OCI-LY7 (cell line): ENCODE data around the gene SECTM1. TPM values are rescaled to one million over a fixed set of nuclear protein-coding genes. Genes with fewer than 3 reads are reported as not detected.

Experiments
- BruUV-seq: library from RNA; stranded (reverse); fragments of 400-500 nt; replicated peaks from 2 replicates; lab custom pipeline; 2021; lab: Mats Ljungman, UMichigan
- CTCF ChIA-PET: fragments of 300-600 bp; sonication (Branson Sonifier 250); formaldehyde crosslinking; loops from one replicate; lab custom pipeline; 2022; ENCODE audit warnings: antibody characterized with exemption; ENCODE audit not compliant: unreplicated experiment; lab: Charles Lee
- POLR2A ChIA-PET: fragments of 300-600 bp; sonication (Branson Sonifier 250); formaldehyde crosslinking; loops from one replicate; lab custom pipeline; 2022; ENCODE audit warnings: antibody characterized with exemption; lab: Charles Lee
- DNase-seq: peaks from one replicate; pipeline ENCODE4 v3.0.0-alpha.2; 2015; ENCODE audit warnings: low spot score
- H2AFZ ChIP-seq: fragments of 200-600 bp; sonication (generic), shearing (Covaris generic); 2 replicates; pipeline ENCODE4 v1.6.1; 2014; ENCODE audit warnings: mild to moderate bottlenecking, antibody characterized with exemption, low read length, moderate library complexity
- H3K27ac ChIP-seq: fragments of 200-600 bp; sonication (generic); 2 replicates; pipeline ENCODE4 v1.5.1; 2014; ENCODE audit warnings: mixed run types, low read depth, mild to moderate bottlenecking, moderate library complexity, low read length, inconsistent platforms; ENCODE audit not compliant: poor library complexity, severe bottlenecking
- H3K36me3 ChIP-seq: fragments of 200-600 bp; sonication (generic); 2 replicates; pipeline ENCODE4 v1.6.1; 2014; ENCODE audit warnings: mild to moderate bottlenecking, antibody characterized with exemption, low read length, moderate library complexity, mixed read lengths; ENCODE audit not compliant: insufficient read depth
- H3K4me1 ChIP-seq: fragments of 200-600 bp; sonication (generic); 2 replicates; pipeline ENCODE4 v1.5.1; 2014; ENCODE audit warnings: mild to moderate bottlenecking, low read length; ENCODE audit not compliant: insufficient read depth, poor library complexity, severe bottlenecking
- H3K4me2 ChIP-seq: fragments of 200-600 bp; sonication (generic); 2 replicates; pipeline ENCODE4 v1.6.1; 2014; ENCODE audit warnings: mild to moderate bottlenecking, low read length
- H3K4me3 ChIP-seq: fragments of 200-600 bp; sonication (generic); 2 replicates; pipeline ENCODE4 v1.5.1; 2014; ENCODE audit warnings: mild to moderate bottlenecking, low read depth, low read length; ENCODE audit not compliant: poor library complexity, severe bottlenecking
- H3K79me2 ChIP-seq: fragments of 200-600 bp; sonication (generic); 2 replicates; pipeline ENCODE4 v1.6.1; 2016; ENCODE audit warnings: low read depth, mild to moderate bottlenecking, low read length, moderate library complexity, mixed read lengths; ENCODE audit not compliant: insufficient read depth
- H3K9me2 ChIP-seq: fragments of 200-600 bp; sonication (generic); 2 replicates; pipeline ENCODE4 v1.6.1; 2016; ENCODE audit warnings: mild to moderate bottlenecking, low read length, mixed read lengths; ENCODE audit not compliant: insufficient read depth
- H3K9me3 ChIP-seq: fragments of 200-600 bp; sonication (generic); 2 replicates; pipeline ENCODE4 v1.6.1; 2014; ENCODE audit warnings: mild to moderate bottlenecking, mixed run types, low read length, mixed read lengths
- H4K20me1 ChIP-seq: fragments of 200-600 bp; sonication (generic); 2 replicates; pipeline ENCODE4 v1.6.1; 2014; ENCODE audit warnings: mild to moderate bottlenecking, antibody characterized with exemption, low read length, moderate library complexity, mixed read lengths; ENCODE audit not compliant: insufficient read depth
- EZH2phosphoT487 ChIP-seq: fragments of 200-600 bp; sonication (generic); IDR thresholded peaks from 2 replicates; pipeline ENCODE4 v1.6.1; 2018; ENCODE audit warnings: low read depth, borderline replicate concordance, mild to moderate bottlenecking, mixed run types, antibody characterized with exemption, low read length, moderate library complexity, mixed read lengths
- intact Hi-C: fragments of 100-400 bp; cut with micrococcal nuclease; formaldehyde crosslinking; loops from one replicate; pipeline ENCODE4 v1.10.0; 2022; ENCODE audit not compliant: unreplicated experiment
- total RNA-seq, 2 experiments: library from RNA; depleted of rRNA in 1 of 2; stranded (reverse); fragments of >200 nt in 1 of 2; shearing (Covaris generic) in 1 of 2; gene quantifications; 2 replicates each; pipeline ENCODE4 v1.2.3, GENCODE V29; 2014 to 2022
- TF ChIP-seq, protein P1 (sequence below): fragments of 200-600 bp; sonication (generic); conservative IDR thresholded peaks from 2 replicates; pipeline ENCODE4 v1.5.1; 2014; ENCODE audit warnings: mild to moderate bottlenecking, antibody characterized with exemption, low read length, moderate library complexity, mixed read lengths

SECTM1 gene
- total RNA-seq, 2 experiments from 2014 or later, result not detected

DNA sequence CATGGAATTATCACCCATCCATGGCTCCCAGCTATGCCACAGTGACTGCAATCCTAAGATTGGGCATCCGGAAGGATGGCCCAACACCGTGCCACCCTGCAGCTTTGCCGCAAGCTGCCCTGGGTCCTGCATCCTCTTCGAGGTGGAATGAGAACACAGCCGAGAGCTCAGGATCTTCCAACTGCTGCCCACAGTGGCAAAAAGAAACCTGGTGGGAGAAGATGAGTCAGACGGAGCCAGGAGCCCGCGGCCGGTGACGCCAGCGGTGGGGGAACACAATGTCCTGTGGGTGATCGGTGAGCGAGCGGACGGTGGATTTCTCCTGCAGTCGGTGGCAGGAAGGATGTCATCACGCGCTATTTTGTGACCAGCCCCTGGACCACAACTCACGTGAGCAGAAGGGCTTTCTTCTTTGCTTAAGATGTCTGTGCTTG lies 36.3 kb downstream of the SECTM1 start:
- ChIA-PET POLR2A (interaction anchor here (0.7 to 3.3 kb wide), 7 partner anchors 10 to 251 kb away, joined by 3 to 22 read pairs (median 4); partner anchors contain the start of gene TEX19), CTCF (no interaction called here)
- no peak for TF ChIP-seq EZH2phosphoT487
- TF ChIP-seq, protein P1, sequence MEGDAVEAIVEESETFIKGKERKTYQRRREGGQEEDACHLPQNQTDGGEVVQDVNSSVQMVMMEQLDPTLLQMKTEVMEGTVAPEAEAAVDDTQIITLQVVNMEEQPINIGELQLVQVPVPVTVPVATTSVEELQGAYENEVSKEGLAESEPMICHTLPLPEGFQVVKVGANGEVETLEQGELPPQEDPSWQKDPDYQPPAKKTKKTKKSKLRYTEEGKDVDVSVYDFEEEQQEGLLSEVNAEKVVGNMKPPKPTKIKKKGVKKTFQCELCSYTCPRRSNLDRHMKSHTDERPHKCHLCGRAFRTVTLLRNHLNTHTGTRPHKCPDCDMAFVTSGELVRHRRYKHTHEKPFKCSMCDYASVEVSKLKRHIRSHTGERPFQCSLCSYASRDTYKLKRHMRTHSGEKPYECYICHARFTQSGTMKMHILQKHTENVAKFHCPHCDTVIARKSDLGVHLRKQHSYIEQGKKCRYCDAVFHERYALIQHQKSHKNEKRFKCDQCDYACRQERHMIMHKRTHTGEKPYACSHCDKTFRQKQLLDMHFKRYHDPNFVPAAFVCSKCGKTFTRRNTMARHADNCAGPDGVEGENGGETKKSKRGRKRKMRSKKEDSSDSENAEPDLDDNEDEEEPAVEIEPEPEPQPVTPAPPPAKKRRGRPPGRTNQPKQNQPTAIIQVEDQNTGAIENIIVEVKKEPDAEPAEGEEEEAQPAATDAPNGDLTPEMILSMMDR, result peak; percentile 3; the same call in 1 of the 2 replicates
- peak overlapping the region; percentile 89 for H3K4me2 ChIP-seq
- no peaks in the 10 kb centered on the region for H3K9me3 ChIP-seq
- no peaks in the 10 kb centered on the region for H4K20me1 ChIP-seq
- peak overlapping the region; percentile 66 for H3K4me3 ChIP-seq
- intact Hi-C loops, result loop anchor here (10.0 kb wide), 2 partner anchors 198 to 258 kb away; no protein-coding TSS in a partner anchor
- H3K9me2 ChIP-seq, result no peaks in the 10 kb centered on the region
- peaks cover 1% of the 10 kb centered on the region; the same call in 1 of the 2 replicates for H3K79me2 ChIP-seq
- peak; percentile 71 for DNase-seq
- H3K36me3 ChIP-seq, result no peaks in the 10 kb centered on the region
- peak overlapping the region; percentile 57 for H3K27ac ChIP-seq
- BruUV-seq, result no TSS peak
- H3K4me1 ChIP-seq, result peaks cover 47% of the 10 kb centered on the region
- peak overlapping the region; percentile 91 for H2AFZ ChIP-seq

DNA sequence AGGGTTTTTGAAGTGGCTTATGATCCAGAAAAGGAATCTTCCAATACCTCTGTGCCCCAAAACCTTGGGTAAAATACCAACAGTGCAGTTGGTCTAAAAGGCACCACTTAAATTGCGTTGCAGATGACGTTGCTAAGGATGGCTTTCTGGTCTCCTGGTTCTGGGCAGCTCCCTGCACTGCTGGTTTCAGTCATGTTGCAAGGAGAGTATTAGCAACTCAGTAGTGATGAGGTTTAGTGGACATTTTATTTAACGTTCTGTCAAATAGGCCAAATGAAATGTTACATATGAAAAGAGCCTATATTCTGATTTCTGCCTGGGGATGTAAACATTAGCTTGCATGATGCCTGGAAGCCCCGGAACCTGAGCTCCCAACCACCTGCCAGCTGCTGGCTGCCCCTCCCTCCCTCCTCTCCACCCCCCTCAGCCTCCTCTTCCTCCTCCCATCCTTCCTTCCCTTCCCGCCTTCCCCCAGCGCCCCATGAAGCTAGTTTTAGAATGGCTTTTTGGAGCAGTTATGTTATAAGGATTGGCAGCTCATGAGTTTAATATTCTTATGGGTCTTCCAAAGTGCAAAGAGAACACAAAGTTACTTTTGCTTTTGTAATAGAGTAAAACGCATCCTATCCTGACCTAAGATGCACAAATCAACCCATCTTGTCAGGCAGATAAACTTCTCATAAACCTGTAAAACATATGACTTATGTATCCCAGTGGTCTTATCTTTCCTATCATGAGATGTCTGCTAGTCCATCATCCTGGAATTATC lies 36.9 kb downstream of the SECTM1 start:
- intact Hi-C loops, result loop anchor here (10.0 kb wide), 2 partner anchors 198 to 258 kb away; no protein-coding TSS in a partner anchor
- peak overlapping the region; percentile 57 for H3K27ac ChIP-seq
- no peaks in the 10 kb centered on the region for H4K20me1 ChIP-seq
- H3K4me3 ChIP-seq, result peak overlapping the region; percentile 66
- H3K9me3 ChIP-seq, result no peaks in the 10 kb centered on the region
- H3K79me2 ChIP-seq, result peaks cover 7% of the 10 kb centered on the region; the same call in 1 of the 2 replicates
- peak; percentile 38 for DNase-seq
- peak overlapping the region; percentile 89 for H3K4me2 ChIP-seq
- ChIA-PET CTCF (no interaction called here), POLR2A (interaction anchor here (0.7 to 3.3 kb wide), 7 partner anchors 9 to 252 kb away, joined by 3 to 22 read pairs (median 4); partner anchors contain the start of gene TEX19)
- H2AFZ ChIP-seq, result peak overlapping the region; percentile 91
- H3K9me2 ChIP-seq, result no peaks in the 10 kb centered on the region
- H3K4me1 ChIP-seq, result peaks cover 52% of the 10 kb centered on the region
- no peaks in the 10 kb centered on the region for H3K36me3 ChIP-seq
- no peak for TF ChIP-seq EZH2phosphoT487
- TF ChIP-seq, protein P1, result no peak
- BruUV-seq, result no TSS peak

DNA sequence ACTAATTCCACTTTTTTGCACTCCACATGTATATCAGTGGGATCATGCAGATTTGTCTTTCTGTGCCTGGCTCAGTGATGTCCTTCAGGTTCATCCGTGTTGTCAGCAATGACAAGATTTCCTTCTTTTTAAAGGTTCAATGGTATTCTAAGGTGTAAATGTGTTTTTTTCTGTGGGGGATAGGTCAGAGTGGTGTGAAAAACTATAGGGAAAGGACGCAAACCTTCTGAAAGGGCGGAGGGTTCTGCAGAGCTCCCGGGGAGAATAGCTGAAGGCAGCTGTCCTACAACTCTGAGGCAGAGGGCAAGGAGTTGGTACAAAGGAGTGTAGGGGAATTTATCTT lies 38.1 kb downstream of the SECTM1 start:
- no peak for TF ChIP-seq EZH2phosphoT487
- TF ChIP-seq, protein P1, result no peak
- ChIA-PET POLR2A (interaction anchor here (0.7 kb wide), 1 partner anchor 64 kb away, joined by 5 read pairs; the partner anchor contains the start of gene TEX19), CTCF (no interaction called here)
- H3K79me2 ChIP-seq, result peaks cover 7% of the 10 kb centered on the region; the same call in 1 of the 2 replicates
- H3K4me1 ChIP-seq, result peaks cover 48% of the 10 kb centered on the region
- DNase-seq, result no peak
- H3K4me2 ChIP-seq, result no peak overlapping the region
- H4K20me1 ChIP-seq, result no peaks in the 10 kb centered on the region
- H3K9me2 ChIP-seq, result no peaks in the 10 kb centered on the region
- H3K27ac ChIP-seq, result no peak overlapping the region
- no peak overlapping the region for H3K4me3 ChIP-seq
- no peaks in the 10 kb centered on the region for H3K36me3 ChIP-seq
- H3K9me3 ChIP-seq, result no peaks in the 10 kb centered on the region
- intact Hi-C loops, result loop anchor here (10.0 kb wide), 2 partner anchors 199 to 259 kb away; no protein-coding TSS in a partner anchor
- no peak overlapping the region for H2AFZ ChIP-seq
- BruUV-seq, result no TSS peak
